Astrocyte of the cerebellum (primary cell): ENCODE data around the gene PTGDR2.

Experiments
- DNase-seq: peaks from one replicate; pipeline ENCODE4 v3.0.0-alpha.2; 2011; ENCODE audit warnings: low read depth
- H3K4me3 ChIP-seq: 2 replicates; pipeline ENCODE4 v1.5.1; 2011; ENCODE audit warnings: mild to moderate bottlenecking, low read depth, low read length, moderate library complexity
- CTCF ChIP-seq: IDR thresholded peaks from 2 replicates; pipeline ENCODE4 v1.5.1; 2012; ENCODE audit warnings: low read length, low read depth, moderate library complexity, mild to moderate bottlenecking; ENCODE audit errors: missing control alignments
- in situ Hi-C: cut with HindIII; loops from 2 replicates; pipeline ENCODE4 v1.10.0; 2017; ENCODE audit warnings: low sequenced_read_pairs

PTGDR2 gene

GRCh38 chr11:60855726-60856633, at the start of gene PTGDR2:
Gene PTGDR2, minus strand, starts transcription at chr11:60855950. Its CDS starts 2,228 bp downstream, at chr11:60853722.
- in situ Hi-C loops: loop anchor here (5.0 kb wide), 1 partner anchor 41 kb away; no protein-coding TSS in a partner anchor
- DNase-seq: no peak
- H3K4me3 ChIP-seq: no peak within 1 kb of the TSS
- TF ChIP-seq CTCF: no peak

GRCh38 chr11:60905047-60905446, 49.3 kb upstream of the PTGDR2 start:
- in situ Hi-C loops: no loop called here
- no peak for TF ChIP-seq CTCF
- no peak for DNase-seq
- peak overlapping the region; percentile 77 for H3K4me3 ChIP-seq

GRCh38 chr11:60902625-60903024, 46.9 kb upstream of the PTGDR2 start:
- in situ Hi-C loops: no loop called here
- no peak for DNase-seq
- no peak for TF ChIP-seq CTCF
- H3K4me3 ChIP-seq: no peak overlapping the region

- H3K4me3 ChIP-seq: no peak overlapping the region
- in situ Hi-C loops: no loop called here
- peak; percentile 69 for DNase-seq
- peak; percentile 4 for TF ChIP-seq CTCF
These were observed 45.1 kb upstream of the PTGDR2 start for GRCh38 chr11:60900673-60901404.

GRCh38 chr11:60899977-60900376, 44.2 kb upstream of the PTGDR2 start:
- in situ Hi-C loops: loop anchor here (5.0 kb wide), 1 partner anchor 43 kb away; the partner anchor contains the start of gene PTGDR2
- no peak for TF ChIP-seq CTCF
- H3K4me3 ChIP-seq: no peak overlapping the region
- no peak for DNase-seq
